Stomach (tissue), 9 donors: ENCODE measurements around the gene ERF. TPM values are rescaled to one million over a fixed set of nuclear protein-coding genes. Genes with fewer than 3 reads are reported as not detected.
A peak's percentile ranks its signal among the peaks of the same experiment; 100 is the strongest.

Experiments
- DNase-seq, 2 donors: peaks; one replicate each; pipeline versions ENCODE4 v3.0.0 to v3.0.0-alpha.2; 2013 to 2019
- H3K27ac ChIP-seq, 5 donors: fragments of 200-600 bp in 4 of 5; sonication (generic) in 4 of 5; one replicate each; pipeline ENCODE4 v1.5.1; 2013 to 2019; ENCODE audit warnings: mild to moderate bottlenecking in 1 of 5, moderate library complexity in 1 of 5
- H3K27me3 ChIP-seq, 3 donors: fragments of 200-600 bp; sonication (generic); one replicate each; pipeline ENCODE4 v1.5.1; 2017 to 2019; ENCODE audit warnings: mixed run types in 1 of 3
- H3K36me3 ChIP-seq, 4 donors: fragments of 200-600 bp; sonication (generic); 1 replicate in 3 of 4; 2 replicates in 1 of 4; pipeline ENCODE4 v1.5.1; 2016 to 2019
- H3K4me1 ChIP-seq, 4 donors: fragments of 200-600 bp; sonication (generic); one replicate each; pipeline ENCODE4 v1.5.1; 2016 to 2019
- H3K4me3 ChIP-seq, 4 donors: fragments of 200-600 bp; sonication (generic) in 3 of 4; one replicate each; pipeline ENCODE4 v1.5.1; 2016 to 2019; ENCODE audit warnings: mild to moderate bottlenecking in 1 of 4
- H3K9me3 ChIP-seq, 4 donors: fragments of 200-600 bp; sonication (generic); one replicate each; pipeline ENCODE4 v1.5.1; 2016 to 2019
- EP300 ChIP-seq: sonication (generic); formaldehyde crosslinking; IDR thresholded peaks from one replicate; pipeline ENCODE4 v1.6.1; 2017; ENCODE audit warnings: antibody characterized with exemption
- POLR2A ChIP-seq, 4 donors: fragments of 450-650 bp; IDR thresholded peaks; one replicate each; pipeline ENCODE4 v1.6.1; 2016; ENCODE audit warnings: antibody characterized with exemption in 4 of 4, control low read depth in 2 of 4, mild to moderate bottlenecking in 1 of 4, moderate library complexity in 1 of 4
- POLR2AphosphoS5 ChIP-seq, 3 donors: sonication (generic); formaldehyde crosslinking; IDR thresholded peaks; one replicate each; pipeline ENCODE4 v1.6.1; 2016; ENCODE audit warnings: antibody characterized with exemption in 3 of 3
- WGBS, 5 donors: extraction: QIAGEN DNeasy Blood & Tissue Kit in 3 of 5; methylation state at CpG; one replicate each; pipeline versions ENCODE4 v1.1.5 to v1.1.7; 2013 to 2018; 5-methylcytosine and 5-hydroxymethylcytosine counted together
- intact Hi-C: fragments of 100-400 bp; cut with DNase I; formaldehyde crosslinking; loops from one replicate; pipeline ENCODE4 v1.15.1; 2023; ENCODE audit warnings: low total_unique reads
- polyA plus RNA-seq, 3 donors: library from polyadenylated mRNA; stranded (reverse); fragments of 200-250 nt; gene quantifications; one replicate each; pipeline ENCODE4 v1.2.3, GENCODE V29; 2013
- total RNA-seq, 5 donors: library from RNA; depleted of rRNA; stranded (reverse); fragments of >200 nt; gene quantifications; one replicate each; pipeline versions ENCODE4 v1.1.0 to v1.2.3, GENCODE V29; 2014 to 2016
- TF ChIP-seq, protein P1 (sequence below), 7 experiments: fragments of 450-650 bp in 4 of 7; fragments of 200-600 bp in 3 of 7; sonication (generic) in 3 of 7; IDR thresholded peaks; one replicate each; pipeline ENCODE4 v1.5.1; 2016 to 2019; ENCODE audit warnings: antibody characterized with exemption in 7 of 7, control low read depth in 2 of 7, mild to moderate bottlenecking in 1 of 7
- donor health status: healthy with polysubstance abuse.
- donor health status: Bipolar disorder and iron deficiency.
- donor health status: healthy.

Gene ERF
- total and polyA plus RNA-seq, 8 donors: 11.6 to 118 (median 30.8) TPM

DNA sequence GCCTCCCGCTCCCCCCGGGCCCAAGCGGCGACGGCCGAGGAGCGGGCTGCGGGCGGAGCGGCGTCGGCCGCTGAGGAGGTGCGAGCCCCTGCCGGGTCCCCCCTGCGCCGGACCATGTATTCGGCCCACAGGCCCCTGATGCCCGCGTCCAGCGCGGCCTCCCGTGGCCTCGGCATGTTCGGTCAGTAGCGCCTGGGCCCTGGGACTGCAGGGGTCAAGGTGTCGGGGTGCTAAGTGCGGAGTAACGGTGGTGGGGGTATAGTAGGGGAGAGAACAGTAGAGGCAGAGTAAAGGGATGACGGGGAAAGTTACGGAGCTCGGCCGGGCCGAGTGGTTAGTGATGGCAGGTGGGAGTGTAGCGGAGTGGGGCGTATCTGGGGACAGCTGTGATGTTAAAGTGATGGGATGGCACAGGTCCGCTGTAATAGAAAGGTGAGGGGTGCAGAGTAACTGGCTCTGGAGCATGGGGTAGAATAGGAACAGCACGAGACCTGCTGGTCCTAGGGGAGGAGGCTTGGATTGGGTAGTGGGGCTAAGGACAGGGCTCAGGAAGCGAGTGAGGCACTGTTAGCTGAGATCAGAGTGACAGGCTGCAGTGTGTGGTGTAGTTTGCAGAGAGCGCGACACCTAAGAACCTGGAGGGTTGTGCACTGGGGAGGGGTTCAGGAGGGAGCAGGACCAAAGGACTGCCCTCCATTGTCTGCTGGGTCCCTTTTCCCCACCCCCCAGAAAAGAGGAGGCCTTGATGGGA lies 29.8 kb upstream of the ERF start:
- Histone ChIP-seq H3K27me3 (no peaks in the 10 kb centered on the region), H3K27ac (peak overlapping the region; percentile 74 to 100 (median 97)), H3K9me3 (no peaks in the 10 kb centered on the region), H3K4me1 (peaks cover 49 to 79% (median 63%) of the 10 kb centered on the region in 4 donors), H3K36me3 (peaks cover 30 to 32% (median 32%) of the 10 kb centered on the region in 4 donors), H3K4me3 (peak overlapping the region; percentile 64 to 71 (median 68))
- intact Hi-C loops: loop anchor here (5.0 kb wide), 1 partner anchor 37 kb away; no protein-coding TSS in a partner anchor
- no peak for TF ChIP-seq POLR2AphosphoS5 (IDR thresholded peaks at IDR 0.05)
- TF ChIP-seq, protein P1, sequence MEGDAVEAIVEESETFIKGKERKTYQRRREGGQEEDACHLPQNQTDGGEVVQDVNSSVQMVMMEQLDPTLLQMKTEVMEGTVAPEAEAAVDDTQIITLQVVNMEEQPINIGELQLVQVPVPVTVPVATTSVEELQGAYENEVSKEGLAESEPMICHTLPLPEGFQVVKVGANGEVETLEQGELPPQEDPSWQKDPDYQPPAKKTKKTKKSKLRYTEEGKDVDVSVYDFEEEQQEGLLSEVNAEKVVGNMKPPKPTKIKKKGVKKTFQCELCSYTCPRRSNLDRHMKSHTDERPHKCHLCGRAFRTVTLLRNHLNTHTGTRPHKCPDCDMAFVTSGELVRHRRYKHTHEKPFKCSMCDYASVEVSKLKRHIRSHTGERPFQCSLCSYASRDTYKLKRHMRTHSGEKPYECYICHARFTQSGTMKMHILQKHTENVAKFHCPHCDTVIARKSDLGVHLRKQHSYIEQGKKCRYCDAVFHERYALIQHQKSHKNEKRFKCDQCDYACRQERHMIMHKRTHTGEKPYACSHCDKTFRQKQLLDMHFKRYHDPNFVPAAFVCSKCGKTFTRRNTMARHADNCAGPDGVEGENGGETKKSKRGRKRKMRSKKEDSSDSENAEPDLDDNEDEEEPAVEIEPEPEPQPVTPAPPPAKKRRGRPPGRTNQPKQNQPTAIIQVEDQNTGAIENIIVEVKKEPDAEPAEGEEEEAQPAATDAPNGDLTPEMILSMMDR (IDR thresholded peaks at IDR 0.05): no peak
- peak in 1 of 2 donors; percentile 60 for DNase-seq
- 2 to 5% (median 4%) methylated on average over 17 to 41 of the region's 41 CpGs for WGBS, 5 donors

DNA sequence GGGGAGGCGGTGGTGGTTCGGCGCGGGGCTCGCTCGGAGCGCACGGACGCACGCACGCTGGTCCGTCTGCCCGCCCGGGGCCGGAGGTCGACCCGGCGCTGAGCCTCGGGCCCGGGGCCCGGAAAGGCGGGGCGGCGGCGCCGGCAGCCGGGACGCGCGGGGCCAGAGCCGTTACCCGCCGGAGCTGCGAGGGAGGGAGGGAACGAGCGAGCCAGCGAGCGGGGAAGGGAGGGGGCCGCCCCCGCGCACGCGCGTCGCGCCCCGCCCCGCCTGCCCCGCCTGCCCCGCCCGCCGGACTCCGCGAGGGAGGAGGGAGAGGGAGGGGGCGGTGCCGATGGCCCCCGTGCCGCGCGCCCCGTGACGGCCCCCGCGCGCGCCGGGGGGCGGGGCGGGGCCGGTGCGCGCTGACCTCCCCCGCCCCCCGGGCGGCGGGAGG lies 29.2 kb upstream of the ERF start:
- Histone ChIP-seq H3K27ac (peak overlapping the region; percentile 94 to 100 (median 97)), H3K27me3 (no peaks in the 10 kb centered on the region), H3K4me1 (peaks cover 56 to 80% (median 70%) of the 10 kb centered on the region in 4 donors), H3K4me3 (peak overlapping the region; percentile 64 to 71 (median 69)), H3K36me3 (peaks cover 23 to 25% (median 25%) of the 10 kb centered on the region in 4 donors), H3K9me3 (no peaks in the 10 kb centered on the region)
- WGBS, 5 donors: 0 to 2% methylated on average over 30 to 56 of the region's 76 CpGs; no CpG with 5 or more reads in 3 of the 5 donors
- intact Hi-C loops: no loop called here
- TF ChIP-seq POLR2AphosphoS5 (IDR thresholded peaks at IDR 0.05) (no peak), EP300 (no peak)
- DNase-seq: peak; percentile 87 to 94

DNA sequence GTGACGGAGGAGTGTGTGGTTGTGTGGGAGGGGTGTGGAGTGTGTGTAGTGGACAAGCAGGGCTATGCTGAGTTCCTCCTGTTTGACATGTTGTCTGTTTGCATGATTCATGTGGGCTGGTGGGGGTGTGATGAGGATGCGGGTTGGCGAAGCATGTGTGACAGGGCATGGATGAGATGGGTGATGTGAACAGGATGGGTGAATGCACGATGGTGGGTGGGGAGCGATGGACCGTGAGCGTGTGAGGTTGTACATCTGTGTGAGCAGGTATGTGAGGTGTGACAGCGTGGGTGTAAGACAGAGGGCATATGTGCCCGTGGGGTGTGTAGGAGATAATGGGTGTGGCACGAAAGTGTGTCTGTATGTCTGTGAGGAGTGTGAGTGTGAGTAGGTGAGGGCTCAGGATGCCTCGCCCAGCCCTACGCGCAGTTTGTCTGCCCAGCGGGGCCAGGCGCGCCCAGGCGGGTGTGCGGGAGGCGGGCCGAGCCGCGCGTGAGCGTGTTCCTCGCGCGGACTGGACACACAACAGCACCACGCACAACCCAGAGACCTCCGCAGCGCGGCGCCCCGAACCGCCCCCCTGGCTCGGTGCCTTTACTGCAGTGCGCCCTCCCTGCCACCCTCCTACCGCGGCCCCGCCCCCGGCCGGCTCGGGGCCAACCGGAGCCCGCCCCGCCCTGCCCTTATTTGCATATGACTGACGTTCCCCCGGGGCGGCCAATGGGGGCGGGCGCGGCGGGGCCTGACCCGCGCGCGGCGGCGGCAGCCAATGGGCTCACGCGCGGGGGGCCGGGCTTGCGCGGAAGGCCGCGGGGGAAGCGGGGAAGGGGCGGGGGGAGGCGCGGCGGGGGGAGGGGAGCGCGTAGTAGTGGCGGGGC lies 28.5 kb upstream of the ERF start:
- peak; percentile 98 to 99 for DNase-seq
- whole genome bisulfite sequencing, 5 donors: 1 to 4% (median 3%) methylated on average over 19 to 70 of the region's 74 CpGs
- TF ChIP-seq EP300 (no peak), POLR2AphosphoS5 (IDR thresholded peaks at IDR 0.05) (peak in 2 of 3 donors; percentile 34 to 60)
- TF ChIP-seq, protein P1 (IDR thresholded peaks at IDR 0.05): no peak
- H3K36me3 ChIP-seq: peaks cover 16 to 19% (median 18%) of the 10 kb centered on the region in 4 donors
- peak overlapping the region; percentile 53 to 71 (median 66) for H3K4me3 ChIP-seq
- H3K27me3 ChIP-seq: no peaks in the 10 kb centered on the region
- intact Hi-C loops: no loop called here
- peak overlapping the region; percentile 94 to 100 (median 97) for H3K27ac ChIP-seq
- H3K4me1 ChIP-seq: peaks cover 62 to 87% (median 76%) of the 10 kb centered on the region in 4 donors
- no peaks in the 10 kb centered on the region for H3K9me3 ChIP-seq

DNA sequence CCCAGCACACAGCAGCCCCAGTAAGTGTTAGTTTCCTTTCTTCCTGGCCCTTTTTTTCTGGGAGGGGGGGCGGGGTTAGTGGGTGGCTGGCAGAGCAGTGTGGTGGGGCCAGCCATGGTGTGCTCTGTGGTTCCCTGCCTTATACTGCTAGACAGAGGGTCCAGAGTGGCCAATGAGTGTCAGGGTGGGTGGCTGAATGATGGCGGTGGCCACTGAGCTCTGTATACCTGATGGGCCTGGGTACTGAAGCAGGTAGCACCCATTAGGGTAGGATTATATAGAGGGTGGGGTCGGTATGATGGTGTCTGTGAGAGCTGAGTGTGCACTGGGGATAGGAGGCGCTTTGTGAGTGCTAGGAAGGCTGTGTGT lies 27.9 kb upstream of the ERF start:
- DNase-seq: no peak
- no peaks in the 10 kb centered on the region for H3K9me3 ChIP-seq
- peak overlapping the region; percentile 53 to 71 (median 66) for H3K4me3 ChIP-seq
- TF ChIP-seq POLR2AphosphoS5 (IDR thresholded peaks at IDR 0.05): no peak
- TF ChIP-seq EP300: no peak
- TF ChIP-seq POLR2A (IDR thresholded peaks at IDR 0.05): no peak
- TF ChIP-seq, protein P1 (IDR thresholded peaks at IDR 0.05): no peak
- intact Hi-C loops: no loop called here
- H3K36me3 ChIP-seq: peaks cover 10 to 13% (median 12%) of the 10 kb centered on the region in 4 donors
- H3K27ac ChIP-seq: peak overlapping the region; percentile 94 to 100 (median 95)
- H3K4me1 ChIP-seq: peaks cover 68 to 92% (median 83%) of the 10 kb centered on the region in 4 donors
- WGBS, 5 donors: 19 to 47% (median 38%) methylated on average over 3 to 4 of the region's 4 CpGs
- no peaks in the 10 kb centered on the region for H3K27me3 ChIP-seq
